Ectodermal cell (in vitro differentiated cells): ENCODE results near the gene TMCC2.

Experiments used
- H3K27ac ChIP-seq: 2 replicates; pipeline ENCODE4 v1.7.0; 2013; ENCODE audit warnings: mild to moderate bottlenecking, low read depth, low read length; ENCODE audit not compliant: insufficient read depth, poor library complexity, severe bottlenecking
- H3K27me3 ChIP-seq: 2 replicates; pipeline ENCODE4 v1.7.0; 2013; ENCODE audit warnings: mild to moderate bottlenecking, low read length; ENCODE audit not compliant: insufficient read depth, control insufficient read depth, poor library complexity, severe bottlenecking
- H3K36me3 ChIP-seq: one replicate; pipeline ENCODE4 v1.7.0; 2013; ENCODE audit warnings: low read length; ENCODE audit not compliant: control insufficient read depth, insufficient read depth
- H3K4me1 ChIP-seq: one replicate; pipeline ENCODE4 v1.7.0; 2013; ENCODE audit warnings: low read length; ENCODE audit not compliant: control insufficient read depth, insufficient read depth
- H3K4me3 ChIP-seq: 2 replicates; pipeline ENCODE4 v1.7.0; 2013; ENCODE audit warnings: low read depth, low read length, control low read depth; ENCODE audit not compliant: insufficient read depth
- H3K9me3 ChIP-seq: 2 replicates; pipeline ENCODE4 v1.7.0; 2013; ENCODE audit warnings: mild to moderate bottlenecking, low read length, moderate library complexity; ENCODE audit not compliant: control insufficient read depth
- WGBS, 2 experiments: methylation state at CpG; one replicate each; pipeline ENCODE4 v1.1.7; 2013; ENCODE audit warnings: missing lambda C conversion rate in 2 of 2; 5-methylcytosine and 5-hydroxymethylcytosine counted together

The TMCC2 gene

DNA sequence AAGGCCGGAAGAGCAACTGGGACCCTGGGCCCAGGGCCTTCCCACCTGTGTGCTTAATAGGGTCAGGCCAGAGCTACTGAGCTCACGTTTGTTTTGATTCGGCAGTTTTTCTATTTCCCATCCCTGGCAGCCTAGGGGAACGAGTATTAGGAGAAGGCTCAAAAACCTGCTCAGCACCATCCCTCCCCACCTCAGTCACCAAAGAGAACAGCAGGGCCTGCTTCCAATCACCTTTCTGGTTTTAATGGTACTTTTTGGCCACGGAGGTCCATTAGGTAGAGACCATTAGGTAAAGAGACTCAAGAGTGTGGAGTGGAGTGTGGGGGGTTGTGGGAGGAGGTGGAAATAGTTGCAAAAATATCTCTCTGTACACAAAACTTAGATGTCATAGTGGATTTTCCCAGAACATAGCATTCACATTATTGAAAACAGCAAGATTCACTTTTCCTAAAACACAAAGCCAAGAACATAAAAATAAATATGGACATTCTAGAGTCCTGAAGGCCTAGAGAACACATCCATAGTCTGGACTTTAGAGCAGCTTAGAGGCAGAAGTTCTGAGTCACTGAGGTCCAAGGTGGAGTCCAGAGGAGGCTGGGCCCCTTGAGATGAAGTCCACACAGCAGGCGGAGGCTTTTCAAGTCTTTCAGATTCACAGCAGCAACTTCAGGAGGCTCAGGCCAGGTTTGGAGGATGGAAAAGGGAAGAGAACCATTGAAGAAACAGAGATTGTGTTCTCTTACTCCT lies 74.3 kb downstream of the TMCC2 start:
- Histone ChIP-seq H3K4me1 (peaks cover 71% of the 10 kb centered on the region), H3K9me3 (no peaks in the 10 kb centered on the region), H3K4me3 (peak overlapping the region; percentile 4), H3K36me3 (peaks cover 41% of the 10 kb centered on the region), H3K27ac (peak overlapping the region; percentile 99), H3K27me3 (no peaks in the 10 kb centered on the region)
- 15 to 17% methylated on average over 6 of the region's 6 CpGs for WGBS, 2 experiments

DNA sequence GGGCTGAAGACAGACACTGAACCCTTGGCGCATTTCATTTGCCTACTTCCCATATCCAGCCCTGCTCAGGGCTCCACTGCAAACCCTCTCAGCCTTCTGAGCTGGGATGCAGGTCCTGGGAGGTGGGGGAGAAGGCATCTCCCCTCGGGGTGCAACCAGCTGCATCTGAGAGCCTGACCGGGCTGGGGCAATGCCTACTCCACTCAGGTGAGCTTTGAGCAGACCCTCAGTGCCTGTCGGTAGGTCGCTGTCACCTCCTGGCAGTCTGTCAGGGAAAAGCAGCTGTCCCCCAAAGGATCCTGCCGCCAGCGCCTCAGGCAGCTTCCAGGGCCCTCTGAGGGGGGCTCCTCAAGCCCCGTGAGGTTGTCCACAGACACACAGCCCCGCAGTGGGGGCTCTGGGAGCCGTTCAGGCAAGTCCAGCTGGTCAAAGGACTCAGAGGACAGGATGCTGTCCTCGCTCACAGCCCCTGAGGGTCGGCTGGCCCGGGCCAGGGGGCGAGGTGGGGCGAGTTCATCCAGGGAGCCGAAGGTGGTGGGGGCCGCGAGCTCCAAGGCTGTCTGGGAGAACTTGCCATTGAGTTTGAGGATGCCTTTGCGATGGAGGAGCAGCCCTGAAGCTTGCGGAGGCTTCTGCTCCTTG lies 75.6 kb downstream of the TMCC2 start:
- peaks cover 55% of the 10 kb centered on the region for H3K36me3 ChIP-seq
- H3K27me3 ChIP-seq, result no peaks in the 10 kb centered on the region
- H3K4me1 ChIP-seq, result peaks cover 62% of the 10 kb centered on the region
- no peaks in the 10 kb centered on the region for H3K9me3 ChIP-seq
- 93 to 94% methylated on average over 20 of the region's 20 CpGs for WGBS, 2 experiments
- peak overlapping the region; percentile 58 for H3K27ac ChIP-seq
- no peak overlapping the region for H3K4me3 ChIP-seq

DNA sequence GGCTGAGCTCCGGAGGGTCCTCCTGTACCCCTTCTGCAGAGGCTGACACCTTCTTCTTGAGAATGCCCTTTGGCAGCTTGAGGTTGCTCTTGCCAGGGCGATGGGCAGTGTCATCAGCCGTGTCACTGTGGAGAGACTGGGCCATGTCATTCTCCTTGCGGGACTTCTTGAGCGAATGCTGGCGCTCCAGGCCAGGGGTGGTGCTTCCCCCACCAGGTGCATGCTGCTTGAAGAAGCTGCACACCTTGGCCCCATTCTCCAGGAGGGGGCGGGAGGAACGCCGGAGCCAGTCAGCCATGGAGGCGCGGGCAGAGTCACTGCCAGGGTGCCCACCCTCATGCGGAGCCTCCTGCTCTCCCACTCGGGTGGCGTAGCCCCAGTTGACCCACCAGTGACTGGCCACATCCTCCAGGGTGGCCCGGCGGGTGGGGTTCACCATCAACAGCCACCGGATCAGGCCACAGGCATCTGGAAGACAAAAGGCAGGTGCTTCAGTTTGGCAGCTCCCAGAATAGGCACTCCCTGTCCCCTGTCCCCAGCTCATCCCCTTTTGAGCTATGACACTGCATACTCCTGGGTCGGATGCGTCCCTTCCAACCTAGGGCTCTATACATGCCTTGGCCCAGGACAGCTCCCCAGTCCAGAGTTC lies 76.4 kb downstream of the TMCC2 start:
- Histone ChIP-seq H3K4me3 (no peak overlapping the region), H3K27ac (peak overlapping the region; percentile 54), H3K36me3 (peaks cover 63% of the 10 kb centered on the region), H3K4me1 (peaks cover 54% of the 10 kb centered on the region), H3K27me3 (no peaks in the 10 kb centered on the region), H3K9me3 (no peaks in the 10 kb centered on the region)
- 95 to 96% methylated on average over 19 of the region's 19 CpGs for WGBS, 2 experiments

DNA sequence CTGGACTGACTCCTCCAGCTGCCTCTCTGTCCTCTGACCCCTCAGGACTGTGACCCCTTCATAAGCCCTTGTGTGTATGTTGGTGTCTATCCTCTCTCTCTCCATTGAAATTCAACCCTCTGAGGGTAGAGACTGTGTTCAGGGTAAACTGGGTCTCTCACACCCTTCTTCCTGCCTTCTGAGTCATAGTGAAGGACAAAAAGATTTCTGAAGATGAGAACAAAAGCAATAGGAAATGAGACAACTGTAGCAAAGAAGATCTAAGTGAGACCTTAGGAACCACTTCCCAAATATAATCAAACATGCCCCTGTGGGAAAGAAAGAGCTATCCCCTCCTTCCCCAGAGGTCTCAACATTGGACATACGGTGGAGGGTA lies 76.9 kb downstream of the TMCC2 start:
- Histone ChIP-seq H3K9me3 (no peaks in the 10 kb centered on the region), H3K4me1 (peaks cover 52% of the 10 kb centered on the region), H3K27ac (peak overlapping the region; percentile 54), H3K4me3 (no peak overlapping the region), H3K27me3 (no peaks in the 10 kb centered on the region), H3K36me3 (peaks cover 67% of the 10 kb centered on the region)
- 94 to 100% methylated on average over 1 of the region's 1 CpG for WGBS, 2 experiments

DNA sequence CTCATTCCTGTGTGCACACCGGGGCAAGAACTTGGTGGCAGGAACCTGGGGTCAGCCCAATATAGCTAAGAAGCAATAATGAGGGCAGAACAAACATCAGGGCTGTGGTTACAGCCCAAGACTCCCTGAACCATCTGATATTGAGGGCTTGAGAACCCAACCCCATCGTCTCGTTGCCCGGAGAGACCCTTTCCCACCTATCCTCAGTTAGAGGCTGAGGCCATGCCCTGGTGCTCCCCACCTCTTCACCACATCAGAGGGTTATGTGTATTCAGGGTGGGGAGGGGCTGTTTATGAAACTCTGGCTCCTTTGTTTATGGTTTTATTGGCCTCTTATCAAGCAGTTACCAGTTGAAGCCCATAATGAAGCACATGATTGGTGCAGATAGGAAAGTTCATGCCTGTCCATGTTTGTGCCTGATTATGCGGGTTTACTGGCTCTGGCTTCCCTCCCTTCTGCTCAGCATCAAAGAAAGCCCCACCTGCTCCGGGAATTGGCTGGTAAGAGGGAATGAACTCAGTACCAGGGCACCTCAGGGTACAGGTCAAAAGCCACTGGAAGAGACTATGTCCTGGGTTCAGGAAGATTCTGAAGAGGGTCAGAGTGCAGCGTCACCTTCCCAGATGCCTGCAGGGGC lies 79.3 kb downstream of the TMCC2 start:
- H3K4me3 ChIP-seq, result no peak overlapping the region
- peaks cover 47% of the 10 kb centered on the region for H3K4me1 ChIP-seq
- H3K36me3 ChIP-seq, result peaks cover 91% of the 10 kb centered on the region
- WGBS, 2 experiments, result 95 to 96% methylated on average over 7 of the region's 7 CpGs
- peak overlapping the region; percentile 22 for H3K27ac ChIP-seq
- no peaks in the 10 kb centered on the region for H3K27me3 ChIP-seq
- no peaks in the 10 kb centered on the region for H3K9me3 ChIP-seq

DNA sequence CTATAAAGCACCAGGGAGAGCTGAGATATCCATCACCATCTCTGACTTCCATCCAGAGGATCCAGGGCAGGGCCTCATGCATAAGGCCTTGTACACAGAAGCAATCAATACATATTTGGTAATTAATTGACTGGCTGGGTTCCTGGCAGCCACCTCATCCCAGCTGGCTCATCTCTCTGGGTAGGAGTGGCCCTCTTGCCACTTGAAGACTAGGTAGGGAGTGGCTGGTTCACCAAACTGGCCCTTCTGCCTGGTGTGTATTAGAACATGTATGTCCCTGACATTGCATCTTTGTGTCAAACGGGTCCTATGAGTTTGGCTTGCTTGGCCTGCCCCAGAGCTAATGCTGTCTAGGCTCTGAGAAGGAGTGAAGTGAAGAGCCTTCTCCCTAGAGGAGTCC lies 82.0 kb downstream of the TMCC2 start:
- H3K4me1 ChIP-seq, result peaks cover 45% of the 10 kb centered on the region
- no peaks in the 10 kb centered on the region for H3K27me3 ChIP-seq
- no peak overlapping the region for H3K27ac ChIP-seq
- 95 to 97% methylated on average over 1 of the region's 1 CpG for WGBS, 2 experiments
- H3K36me3 ChIP-seq, result peaks cover 78% of the 10 kb centered on the region
- H3K4me3 ChIP-seq, result no peak overlapping the region
- no peaks in the 10 kb centered on the region for H3K9me3 ChIP-seq

DNA sequence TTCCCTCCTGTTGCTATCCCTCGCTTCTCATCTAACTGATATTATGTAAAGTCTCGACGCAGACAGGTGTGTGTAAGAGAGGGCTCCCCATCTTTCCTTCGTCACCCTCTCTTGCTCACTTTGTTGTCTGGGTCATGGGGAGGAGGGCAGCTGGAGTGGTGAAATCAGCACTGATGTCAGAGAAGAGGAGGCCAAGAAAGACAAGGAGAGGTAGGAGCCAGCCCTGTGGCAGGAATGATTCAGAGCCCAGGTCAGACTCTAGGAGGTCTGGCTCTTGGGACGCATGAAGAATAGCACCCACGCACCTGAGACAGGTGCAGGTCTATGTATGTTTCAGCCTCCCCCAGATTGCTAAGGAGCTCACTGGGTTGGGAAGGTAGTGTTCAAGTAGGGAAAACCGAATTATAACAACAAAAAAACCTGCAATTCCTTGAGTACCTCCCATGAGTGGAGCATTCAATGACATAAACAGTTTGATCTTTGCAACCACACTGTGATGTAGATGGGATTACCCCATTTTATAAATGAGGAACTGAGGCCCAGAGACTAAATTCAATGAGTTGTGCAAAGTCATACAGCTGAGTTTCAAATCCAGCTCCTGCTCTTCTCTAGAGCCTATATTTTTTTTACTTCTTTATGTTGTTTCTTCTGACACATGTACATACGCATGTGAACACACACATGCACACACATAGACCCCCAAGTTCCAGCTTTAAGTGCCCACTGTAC lies 83.4 kb downstream of the TMCC2 start:
- H3K27ac ChIP-seq, result no peak overlapping the region
- peaks cover 53% of the 10 kb centered on the region for H3K4me1 ChIP-seq
- H3K27me3 ChIP-seq, result no peaks in the 10 kb centered on the region
- no peaks in the 10 kb centered on the region for H3K9me3 ChIP-seq
- 97% methylated on average over 7 to 8 of the region's 8 CpGs for WGBS, 2 experiments
- H3K36me3 ChIP-seq, result peaks cover 64% of the 10 kb centered on the region
- no peak overlapping the region for H3K4me3 ChIP-seq

DNA sequence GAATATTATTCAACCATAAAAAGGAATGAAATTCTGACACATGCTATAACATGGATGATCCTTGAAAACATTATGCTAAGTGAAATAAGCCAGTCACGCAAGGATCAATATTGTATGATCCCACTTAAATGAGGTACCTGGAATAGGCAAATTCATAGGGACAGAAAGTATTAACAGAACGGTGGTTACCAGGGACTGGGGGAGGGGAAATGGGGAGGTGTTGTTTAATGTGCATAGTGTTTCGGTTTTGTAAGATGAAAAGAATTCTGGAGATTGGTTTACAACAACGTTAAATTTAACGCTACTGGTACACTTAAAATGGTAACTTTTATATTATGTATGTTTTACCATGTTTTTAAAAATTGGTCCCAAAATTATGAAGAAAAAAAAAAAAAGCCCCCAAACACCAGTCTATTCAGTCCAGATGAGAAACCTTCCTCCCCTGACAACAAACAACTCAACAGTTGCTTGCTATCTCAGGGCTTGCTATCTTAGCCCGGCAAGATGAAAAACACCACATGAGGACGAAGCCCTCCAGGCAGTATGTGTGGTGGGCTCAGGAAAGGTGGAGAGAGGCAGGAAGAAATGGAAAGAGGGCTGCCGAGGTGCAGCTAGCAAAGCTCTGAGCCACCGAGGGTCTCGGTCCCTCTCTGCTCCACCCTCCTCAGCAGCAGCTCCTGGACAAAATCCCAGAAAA lies 85.3 kb downstream of the TMCC2 start:
- peak overlapping the region; percentile 27 for H3K4me3 ChIP-seq
- peak overlapping the region; percentile 99 for H3K27ac ChIP-seq
- 39 to 41% methylated on average over 9 of the region's 10 CpGs for WGBS, 2 experiments
- peaks cover 45% of the 10 kb centered on the region for H3K36me3 ChIP-seq
- peaks cover 68% of the 10 kb centered on the region for H3K4me1 ChIP-seq
- H3K9me3 ChIP-seq, result no peaks in the 10 kb centered on the region
- H3K27me3 ChIP-seq, result no peaks in the 10 kb centered on the region

DNA sequence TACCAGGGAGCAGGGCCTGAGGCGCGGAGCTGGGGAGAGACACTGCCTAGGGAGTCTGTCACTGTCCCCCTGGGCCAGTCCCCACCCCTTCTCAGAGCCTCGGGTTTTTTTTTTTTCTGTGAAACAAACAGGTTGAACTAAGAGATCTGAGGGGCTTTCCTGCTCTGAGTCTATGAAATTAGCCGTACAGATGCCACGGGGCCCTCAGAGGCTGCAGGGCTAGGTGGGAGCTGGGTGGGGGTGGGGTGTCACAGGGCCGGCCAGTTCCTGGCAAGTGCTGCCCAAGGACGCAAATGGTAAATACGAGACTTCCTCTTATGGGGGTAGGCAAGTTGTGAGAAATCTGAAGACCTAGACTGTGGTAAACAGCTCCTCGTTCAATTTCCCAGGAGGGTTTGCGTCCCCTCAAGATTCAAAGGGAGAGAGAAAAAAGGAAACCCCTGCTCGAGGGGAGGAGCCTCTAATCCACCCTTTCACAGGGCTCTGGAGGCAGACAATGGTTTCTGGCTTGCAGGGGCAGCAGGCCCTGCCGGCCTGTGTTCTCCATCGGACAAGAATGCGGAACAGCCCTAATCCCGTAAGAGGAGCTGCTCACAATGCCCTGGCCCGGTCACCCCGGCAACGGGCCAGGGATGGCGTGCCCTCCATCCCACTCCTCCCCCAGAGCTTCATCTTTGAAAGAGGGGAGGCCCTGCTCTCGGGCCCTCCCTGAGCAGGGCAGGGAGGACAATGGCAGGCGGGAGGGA lies 86.0 kb downstream of the TMCC2 start:
- peaks cover 75% of the 10 kb centered on the region for H3K4me1 ChIP-seq
- H3K27me3 ChIP-seq, result no peaks in the 10 kb centered on the region
- H3K27ac ChIP-seq, result peak overlapping the region; percentile 99
- no peaks in the 10 kb centered on the region for H3K9me3 ChIP-seq
- 1% methylated on average over 21 of the region's 21 CpGs for WGBS, 2 experiments
- H3K4me3 ChIP-seq, result peak overlapping the region; percentile 27
- H3K36me3 ChIP-seq, result peaks cover 38% of the 10 kb centered on the region
